ENCODE measurements around the gene GAB2. TPM values are rescaled to one million over a fixed set of nuclear protein-coding genes. Genes with fewer than 3 reads are reported as not detected.

The GAB2 gene
- total and polyA plus RNA-seq, 2 of the 13 experiments (the other 11 are each of a cell fraction or from before 2014, with no cell fraction given): 4.1 to 8.6 TPM

DNA sequence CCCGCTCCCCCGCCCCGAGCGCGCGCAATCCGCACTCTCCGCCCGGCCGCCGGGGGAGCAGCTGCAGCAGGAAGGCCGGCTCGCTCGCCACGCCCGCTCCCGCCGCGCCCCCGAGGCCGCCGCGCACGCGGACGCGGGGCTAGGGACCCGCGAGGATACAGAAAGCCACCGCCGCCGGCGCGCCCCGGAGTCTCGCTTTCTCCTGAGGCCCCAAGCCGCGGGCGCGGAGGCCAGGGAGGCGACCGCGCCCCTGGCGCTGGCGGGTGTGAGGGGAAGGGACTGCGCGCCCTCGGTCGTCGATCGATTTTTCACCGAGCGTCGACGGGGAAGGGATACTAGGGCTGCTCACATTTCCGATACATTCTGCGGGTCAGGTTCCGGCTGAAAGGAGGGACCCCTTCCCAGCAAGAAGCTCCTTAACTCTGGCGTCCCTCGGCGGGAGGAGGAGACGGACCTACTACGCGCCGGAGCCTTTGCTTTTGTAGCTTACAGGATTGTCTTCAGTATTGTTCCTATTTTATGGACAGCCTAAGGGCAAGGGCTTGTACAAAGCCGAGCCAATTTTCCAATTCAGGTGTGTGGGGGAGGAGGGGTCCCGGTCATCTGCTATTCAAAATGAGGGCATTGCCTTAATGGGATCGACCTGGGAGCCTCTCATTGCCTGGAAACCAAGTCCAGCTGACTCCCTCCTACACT lies 416 bp upstream of the GAB2 start (continued):
- TF ChIP-seq GLMP (CRISPR knock-in tag; IDR thresholded peaks at IDR 0.05; ENCODE audit: borderline replicate concordance) (no peak), ZNF10 (CRISPR knock-in tag; IDR thresholded peaks at IDR 0.05; ENCODE audit: borderline replicate concordance, low read depth) (no peak), ZFP37 (CRISPR knock-in tag; IDR thresholded peaks at IDR 0.05; ENCODE audit: borderline replicate concordance) (no peak), ZBED4 (CRISPR knock-in tag; IDR thresholded peaks at IDR 0.05; ENCODE audit: borderline replicate concordance) (no peak), ASH2L (IDR thresholded peaks at IDR 0.05; ENCODE audit: insufficient read length, low read depth, low read length) (peak; percentile 40), ARNT (IDR thresholded peaks at IDR 0.05) (no peak), PHF20 (CRISPR knock-in tag; IDR thresholded peaks at IDR 0.05) (no peak; the same call in 1 of the 2 replicates), RXRA (CRISPR knock-in tag; IDR thresholded peaks at IDR 0.05) (peak; percentile 52; the same call in 1 of the 2 replicates), TBP (CRISPR knock-in tag; IDR thresholded peaks at IDR 0.05) (no peak), FLYWCH1 (CRISPR knock-in tag; IDR thresholded peaks at IDR 0.05) (peak; percentile 83; the same call in 1 of the 2 replicates), ZNF3 (CRISPR knock-in tag; IDR thresholded peaks at IDR 0.05) (no peak), ZFP41 (CRISPR knock-in tag; IDR thresholded peaks at IDR 0.05; ENCODE audit: borderline replicate concordance) (no peak)
- TF ChIP-seq, protein P1, sequence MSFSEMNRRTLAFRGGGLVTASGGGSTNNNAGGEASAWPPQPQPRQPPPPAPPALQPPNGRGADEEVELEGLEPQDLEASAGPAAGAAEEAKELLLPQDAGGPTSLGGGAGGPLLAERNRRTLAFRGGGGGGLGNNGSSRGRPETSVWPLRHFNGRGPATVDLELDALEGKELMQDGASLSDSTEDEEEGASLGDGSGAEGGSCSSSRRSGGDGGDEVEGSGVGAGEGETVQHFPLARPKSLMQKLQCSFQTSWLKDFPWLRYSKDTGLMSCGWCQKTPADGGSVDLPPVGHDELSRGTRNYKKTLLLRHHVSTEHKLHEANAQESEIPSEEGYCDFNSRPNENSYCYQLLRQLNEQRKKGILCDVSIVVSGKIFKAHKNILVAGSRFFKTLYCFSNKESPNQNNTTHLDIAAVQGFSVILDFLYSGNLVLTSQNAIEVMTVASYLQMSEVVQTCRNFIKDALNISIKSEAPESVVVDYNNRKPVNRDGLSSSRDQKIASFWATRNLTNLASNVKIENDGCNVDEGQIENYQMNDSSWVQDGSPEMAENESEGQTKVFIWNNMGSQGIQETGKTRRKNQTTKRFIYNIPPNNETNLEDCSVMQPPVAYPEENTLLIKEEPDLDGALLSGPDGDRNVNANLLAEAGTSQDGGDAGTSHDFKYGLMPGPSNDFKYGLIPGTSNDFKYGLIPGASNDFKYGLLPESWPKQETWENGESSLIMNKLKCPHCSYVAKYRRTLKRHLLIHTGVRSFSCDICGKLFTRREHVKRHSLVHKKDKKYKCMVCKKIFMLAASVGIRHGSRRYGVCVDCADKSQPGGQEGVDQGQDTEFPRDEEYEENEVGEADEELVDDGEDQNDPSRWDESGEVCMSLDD (CRISPR knock-in tag; IDR thresholded peaks at IDR 0.05; ENCODE audit: borderline replicate concordance): no peak
- TF ChIP-seq, protein P2, sequence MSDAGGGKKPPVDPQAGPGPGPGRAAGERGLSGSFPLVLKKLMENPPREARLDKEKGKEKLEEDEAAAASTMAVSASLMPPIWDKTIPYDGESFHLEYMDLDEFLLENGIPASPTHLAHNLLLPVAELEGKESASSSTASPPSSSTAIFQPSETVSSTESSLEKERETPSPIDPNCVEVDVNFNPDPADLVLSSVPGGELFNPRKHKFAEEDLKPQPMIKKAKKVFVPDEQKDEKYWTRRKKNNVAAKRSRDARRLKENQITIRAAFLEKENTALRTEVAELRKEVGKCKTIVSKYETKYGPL (CRISPR knock-in tag; IDR thresholded peaks at IDR 0.05): no peak
- TF ChIP-seq, protein P3, sequence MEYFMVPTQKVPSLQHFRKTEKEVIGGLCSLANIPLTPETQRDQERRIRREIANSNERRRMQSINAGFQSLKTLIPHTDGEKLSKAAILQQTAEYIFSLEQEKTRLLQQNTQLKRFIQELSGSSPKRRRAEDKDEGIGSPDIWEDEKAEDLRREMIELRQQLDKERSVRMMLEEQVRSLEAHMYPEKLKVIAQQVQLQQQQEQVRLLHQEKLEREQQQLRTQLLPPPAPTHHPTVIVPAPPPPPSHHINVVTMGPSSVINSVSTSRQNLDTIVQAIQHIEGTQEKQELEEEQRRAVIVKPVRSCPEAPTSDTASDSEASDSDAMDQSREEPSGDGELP (IDR thresholded peaks at IDR 0.05; ENCODE audit: borderline replicate concordance, low read depth): 0 out of 2 replicates have a peak, but pooled peaks have one; percentile 17
- TF ChIP-seq, protein P4, sequence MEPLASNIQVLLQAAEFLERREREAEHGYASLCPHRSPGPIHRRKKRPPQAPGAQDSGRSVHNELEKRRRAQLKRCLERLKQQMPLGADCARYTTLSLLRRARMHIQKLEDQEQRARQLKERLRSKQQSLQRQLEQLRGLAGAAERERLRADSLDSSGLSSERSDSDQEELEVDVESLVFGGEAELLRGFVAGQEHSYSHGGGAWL (CRISPR knock-in tag; IDR thresholded peaks at IDR 0.05): peak; percentile 45; the same call in 1 of the 2 replicates
